IPS-20b (cell line): ENCODE results near the gene CCND1.
A peak's percentile ranks its signal among the peaks of the same experiment; 100 is the strongest.

Experiments
- H3K27ac ChIP-seq: one replicate; pipeline ENCODE4 v1.5.1; 2013; ENCODE audit warnings: low read length
- H3K27me3 ChIP-seq: 2 replicates; pipeline ENCODE4 v1.6.1; 2013; ENCODE audit warnings: mild to moderate bottlenecking, low read length, inconsistent platforms; ENCODE audit not compliant: insufficient read depth
- H3K36me3 ChIP-seq: 2 replicates; pipeline ENCODE4 v1.6.1; 2013; ENCODE audit warnings: low read depth, mild to moderate bottlenecking, inconsistent platforms, low read length, moderate library complexity; ENCODE audit not compliant: insufficient read depth
- H3K4me1 ChIP-seq: 2 replicates; pipeline ENCODE4 v1.6.1; 2013; ENCODE audit warnings: mild to moderate bottlenecking, control low read depth, inconsistent platforms, low read length, moderate library complexity; ENCODE audit not compliant: insufficient read depth
- H3K4me3 ChIP-seq: 2 replicates; pipeline ENCODE4 v1.5.1; 2013; ENCODE audit warnings: mild to moderate bottlenecking, low read length, inconsistent platforms
- H3K9ac ChIP-seq: 2 replicates; pipeline ENCODE4 v1.6.1; 2013; ENCODE audit warnings: low read depth, mild to moderate bottlenecking, inconsistent platforms, low read length, moderate library complexity
- H3K9me3 ChIP-seq: 2 replicates; pipeline ENCODE4 v1.6.1; 2013; ENCODE audit warnings: mild to moderate bottlenecking, low read depth, low read length, inconsistent platforms; ENCODE audit not compliant: insufficient read depth

Gene CCND1

DNA sequence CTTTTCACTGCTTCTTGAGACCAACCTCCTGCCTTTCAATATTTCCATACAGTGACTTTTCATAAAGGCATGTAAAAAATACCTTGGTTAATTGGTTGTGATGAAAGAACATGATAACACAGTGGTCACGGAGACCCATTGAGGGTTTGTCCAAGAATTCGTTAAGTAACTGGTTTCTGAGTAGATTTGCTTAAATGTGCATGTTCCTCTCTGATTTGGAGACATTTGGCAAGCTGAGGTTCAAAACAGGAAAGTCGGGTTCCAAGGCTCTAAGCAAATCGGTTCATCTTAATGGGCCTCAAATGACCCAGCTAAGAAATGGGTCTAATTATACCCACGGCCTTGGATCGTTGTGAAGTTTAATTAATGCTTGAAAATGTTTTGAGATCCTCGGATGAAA, 36.9 kb upstream of the CCND1 start:
- H3K4me3 ChIP-seq: no peak overlapping the region
- H3K9ac ChIP-seq: peak overlapping the region; percentile 38; the same call in 1 of the 2 replicates
- no peaks in the 10 kb centered on the region for H3K36me3 ChIP-seq
- H3K27me3 ChIP-seq: no peaks in the 10 kb centered on the region
- H3K27ac ChIP-seq: no peak overlapping the region
- no peaks in the 10 kb centered on the region for H3K9me3 ChIP-seq
- H3K4me1 ChIP-seq: peaks cover 19% of the 10 kb centered on the region; the same call in 1 of the 2 replicates

DNA sequence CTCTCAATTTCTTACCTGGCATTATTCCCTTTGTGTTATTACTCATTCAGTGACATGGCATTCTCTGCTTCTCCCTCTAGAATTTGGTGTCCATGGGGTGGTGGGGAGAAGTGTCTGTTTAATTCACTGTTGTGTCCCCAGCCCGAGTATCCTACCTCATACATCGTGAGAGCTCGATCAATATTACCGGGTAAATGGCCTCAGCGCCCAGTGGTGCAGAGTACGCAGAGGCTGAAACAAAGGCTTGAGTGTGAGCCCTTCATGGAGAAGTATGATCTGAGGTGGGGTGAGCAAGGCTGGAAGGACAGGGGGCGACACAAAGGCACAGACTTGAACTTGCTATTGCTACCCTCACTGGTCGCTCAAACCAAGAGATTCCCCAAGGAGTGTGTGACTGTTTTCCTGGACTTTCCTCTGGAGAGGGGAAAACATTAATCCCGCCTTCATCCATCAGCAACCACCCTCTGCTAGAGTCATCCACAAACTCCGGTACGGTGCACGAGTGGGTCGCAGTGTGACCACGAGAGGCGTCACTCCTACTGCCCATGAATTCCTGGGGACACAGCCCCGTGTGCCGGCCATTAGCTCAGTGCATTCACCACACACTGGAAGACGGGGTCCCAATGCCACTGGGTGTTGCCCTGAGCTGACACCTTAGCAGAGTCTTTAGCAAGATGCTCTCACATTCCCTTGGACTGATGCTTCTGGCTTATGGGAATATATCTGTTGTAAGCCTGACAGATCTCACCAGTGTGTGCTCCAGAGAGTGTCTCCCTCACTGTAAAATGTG, 35.0 kb upstream of the CCND1 start:
- Histone ChIP-seq H3K36me3 (no peaks in the 10 kb centered on the region), H3K4me3 (no peak overlapping the region), H3K9ac (no peak overlapping the region), H3K9me3 (no peaks in the 10 kb centered on the region; the same call in 1 of the 2 replicates), H3K27ac (no peak overlapping the region), H3K4me1 (peaks cover 19% of the 10 kb centered on the region; the same call in 1 of the 2 replicates), H3K27me3 (no peaks in the 10 kb centered on the region)

GRCh38 chr11:69609351-69609750, 31.6 kb upstream of the CCND1 start:
- Histone ChIP-seq H3K27ac (no peak overlapping the region), H3K36me3 (no peaks in the 10 kb centered on the region), H3K9me3 (no peaks in the 10 kb centered on the region; the same call in 1 of the 2 replicates), H3K4me3 (no peak overlapping the region), H3K27me3 (no peaks in the 10 kb centered on the region), H3K4me1 (peaks cover under 1% of the 10 kb centered on the region; the same call in 1 of the 2 replicates), H3K9ac (no peak overlapping the region)

- peaks cover 9% of the 10 kb centered on the region; the same call in 1 of the 2 replicates for H3K4me1 ChIP-seq
- H3K27me3 ChIP-seq: no peaks in the 10 kb centered on the region
- H3K9ac ChIP-seq: no peak overlapping the region
- H3K27ac ChIP-seq: no peak overlapping the region
- no peaks in the 10 kb centered on the region; the same call in 1 of the 2 replicates for H3K9me3 ChIP-seq
- no peak overlapping the region for H3K4me3 ChIP-seq
- H3K36me3 ChIP-seq: no peaks in the 10 kb centered on the region
Observed at GRCh38 chr11:69611548-69612526, 29.1 kb upstream of the CCND1 start.

DNA sequence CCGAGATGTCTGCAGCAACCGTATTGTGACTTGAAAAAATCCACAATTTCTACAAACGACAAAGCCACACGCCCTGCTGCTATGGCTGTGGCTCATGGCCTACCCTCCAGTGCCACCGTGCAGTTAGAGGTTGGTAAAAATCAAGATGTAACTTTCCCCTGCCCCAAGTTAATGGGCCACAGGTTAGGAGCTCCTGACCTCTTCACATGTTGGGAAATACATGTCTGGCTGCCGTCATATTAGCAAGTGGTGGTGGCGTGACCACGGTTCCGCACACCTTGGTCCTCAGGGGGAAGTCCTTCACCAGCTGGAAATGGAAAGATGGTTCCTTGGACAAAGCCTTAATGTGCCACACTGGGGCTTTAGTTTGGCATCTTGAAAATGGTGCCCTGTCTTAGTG, 27.4 kb upstream of the CCND1 start:
- H3K4me1 ChIP-seq: peaks cover 9% of the 10 kb centered on the region; the same call in 1 of the 2 replicates
- H3K9me3 ChIP-seq: no peaks in the 10 kb centered on the region; the same call in 1 of the 2 replicates
- H3K9ac ChIP-seq: no peak overlapping the region
- H3K27me3 ChIP-seq: no peaks in the 10 kb centered on the region
- no peak overlapping the region for H3K27ac ChIP-seq
- H3K4me3 ChIP-seq: no peak overlapping the region
- H3K36me3 ChIP-seq: no peaks in the 10 kb centered on the region

GRCh38 chr11:69614085-69614484, 26.9 kb upstream of the CCND1 start:
- Histone ChIP-seq H3K4me1 (peaks cover 9% of the 10 kb centered on the region; the same call in 1 of the 2 replicates), H3K27ac (no peak overlapping the region), H3K9me3 (no peaks in the 10 kb centered on the region; the same call in 1 of the 2 replicates), H3K4me3 (no peak overlapping the region), H3K9ac (no peak overlapping the region), H3K36me3 (no peaks in the 10 kb centered on the region), H3K27me3 (no peaks in the 10 kb centered on the region)

- no peak overlapping the region for H3K27ac ChIP-seq
- no peaks in the 10 kb centered on the region for H3K36me3 ChIP-seq
- no peaks in the 10 kb centered on the region for H3K27me3 ChIP-seq
- H3K9me3 ChIP-seq: no peaks in the 10 kb centered on the region
- H3K4me3 ChIP-seq: no peak overlapping the region
- no peak overlapping the region for H3K9ac ChIP-seq
- peaks cover 9% of the 10 kb centered on the region; the same call in 1 of the 2 replicates for H3K4me1 ChIP-seq
Observed at GRCh38 chr11:69615545-69616278, 25.2 kb upstream of the CCND1 start.

DNA sequence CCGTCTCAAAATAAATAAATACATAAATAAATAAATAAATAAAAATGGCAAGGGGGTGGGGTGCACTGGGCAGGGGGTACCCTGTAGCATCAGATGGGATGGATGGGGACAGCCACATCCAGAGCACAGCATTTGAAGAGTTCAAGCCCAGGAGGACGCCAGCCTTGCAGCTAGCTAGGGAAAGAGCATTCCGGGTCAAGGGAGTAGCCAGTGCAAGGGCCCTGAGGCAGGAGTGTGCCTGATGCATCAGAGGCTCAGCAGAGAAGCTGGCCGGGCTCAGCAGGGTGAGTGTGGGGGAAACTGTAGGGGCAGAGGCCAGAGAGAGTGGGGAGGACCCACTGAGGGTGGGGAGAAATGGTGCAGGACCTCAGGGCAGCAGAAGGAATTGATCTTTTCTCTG, 23.7 kb upstream of the CCND1 start:
- H3K4me3 ChIP-seq: no peak overlapping the region
- H3K4me1 ChIP-seq: peaks cover 9% of the 10 kb centered on the region; the same call in 1 of the 2 replicates
- H3K9ac ChIP-seq: no peak overlapping the region
- H3K27me3 ChIP-seq: no peaks in the 10 kb centered on the region
- no peaks in the 10 kb centered on the region for H3K36me3 ChIP-seq
- H3K9me3 ChIP-seq: no peaks in the 10 kb centered on the region
- no peak overlapping the region for H3K27ac ChIP-seq

- no peaks in the 10 kb centered on the region for H3K9me3 ChIP-seq
- H3K4me1 ChIP-seq: peaks cover 9% of the 10 kb centered on the region; the same call in 1 of the 2 replicates
- no peak overlapping the region for H3K27ac ChIP-seq
- no peak overlapping the region for H3K4me3 ChIP-seq
- no peaks in the 10 kb centered on the region for H3K27me3 ChIP-seq
- H3K9ac ChIP-seq: no peak overlapping the region
- H3K36me3 ChIP-seq: no peaks in the 10 kb centered on the region
Observed at GRCh38 chr11:69617682-69618081, 23.3 kb upstream of the CCND1 start.

DNA sequence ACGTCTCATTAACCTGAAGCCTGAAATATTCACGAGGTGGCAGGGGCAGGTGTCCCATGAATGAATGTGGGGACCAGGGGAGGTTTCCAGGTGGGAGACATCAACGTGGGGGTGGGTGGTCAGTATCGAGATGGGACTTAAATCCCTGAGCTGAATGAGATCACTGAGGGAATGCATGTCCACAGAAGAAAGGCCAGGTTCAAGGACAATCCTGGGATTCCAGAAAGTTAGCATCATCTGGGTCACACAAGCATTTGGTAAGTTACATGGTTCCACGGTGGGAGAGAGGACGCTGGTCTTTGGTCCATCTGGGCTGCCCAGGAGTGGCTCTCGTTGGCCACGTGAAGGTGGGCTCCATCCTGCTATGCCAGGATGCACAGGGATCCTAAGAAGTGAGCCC, 22.7 kb upstream of the CCND1 start:
- Histone ChIP-seq H3K4me1 (peaks cover 9% of the 10 kb centered on the region; the same call in 1 of the 2 replicates), H3K27me3 (no peaks in the 10 kb centered on the region), H3K36me3 (no peaks in the 10 kb centered on the region), H3K27ac (no peak overlapping the region), H3K9ac (no peak overlapping the region), H3K4me3 (no peak overlapping the region), H3K9me3 (no peaks in the 10 kb centered on the region)

DNA sequence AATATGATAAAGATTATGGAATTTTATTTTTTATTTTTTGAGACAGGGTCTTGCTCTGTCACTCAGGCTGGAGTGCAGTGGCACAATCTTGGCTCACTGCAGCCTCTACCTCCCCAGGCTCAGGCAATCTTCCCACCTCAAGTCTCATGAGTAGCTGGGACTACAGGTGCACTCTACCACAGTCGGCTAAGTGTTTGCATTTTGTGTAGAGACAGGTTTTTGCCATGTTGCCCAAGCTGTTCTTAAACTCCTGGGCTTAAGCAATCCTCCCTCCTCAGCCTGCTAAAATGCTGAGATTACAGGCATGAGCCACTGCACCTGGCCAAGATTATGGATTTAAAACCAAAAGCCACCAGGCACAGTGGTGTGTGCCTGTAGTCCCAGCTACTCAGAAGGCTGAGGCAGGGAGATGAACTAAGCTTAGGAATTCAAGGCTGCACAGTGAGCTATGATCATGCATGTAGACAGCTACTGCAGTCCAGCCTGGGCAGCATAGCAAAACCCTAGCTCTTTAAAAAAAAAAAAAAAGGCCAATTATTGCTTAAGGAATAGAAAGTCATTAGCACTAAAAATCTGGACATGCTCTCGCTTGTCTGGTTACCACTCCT, 20.2 kb upstream of the CCND1 start:
- Histone ChIP-seq H3K4me1 (peaks cover 3% of the 10 kb centered on the region; the same call in 1 of the 2 replicates), H3K27ac (no peak overlapping the region), H3K4me3 (no peak overlapping the region), H3K9me3 (no peaks in the 10 kb centered on the region), H3K27me3 (no peaks in the 10 kb centered on the region), H3K36me3 (no peaks in the 10 kb centered on the region), H3K9ac (no peak overlapping the region)
